WTC11 (cell line): ENCODE data around the gene NHS. TPM values are rescaled to one million over a fixed set of nuclear protein-coding genes. Genes with fewer than 3 reads are reported as not detected.

Experiments
- ATAC-seq: fragments of 200-7000 bp; cut with Tn5 transposase; 2 replicates; pipeline ENCODE4 v1.10.0; 2021; ENCODE audit warnings: mild to moderate bottlenecking, moderate library complexity
- CTCF ChIA-PET: fragments of 300-600 bp; sonication (Branson Sonifier 250); formaldehyde crosslinking; loops from one replicate; lab custom pipeline; 2021; ENCODE audit warnings: antibody characterized with exemption; lab: Charles Lee
- POLR2A ChIA-PET: fragments of 350-600 bp; sonication (Branson Sonifier 250); formaldehyde crosslinking; loops from one replicate; lab custom pipeline; 2021; ENCODE audit warnings: antibody characterized with exemption; lab: Charles Lee
- DNase-seq: peaks from one replicate; pipeline ENCODE4 v3.0.0; 2021; ENCODE audit warnings: low spot score
- H3K27ac Mint-ChIP-seq: 2 replicates; pipeline ENCODE4 v1.8.0; 2021; ENCODE audit warnings: mixed read lengths
- H3K27me3 Mint-ChIP-seq: 2 replicates; pipeline ENCODE4 v1.8.0; 2021; ENCODE audit warnings: low read depth, mild to moderate bottlenecking, moderate library complexity, mixed read lengths
- H3K36me3 Mint-ChIP-seq: 2 replicates; pipeline ENCODE4 v1.8.0; 2021; ENCODE audit warnings: mixed read lengths
- H3K4me1 Mint-ChIP-seq: 2 replicates; pipeline ENCODE4 v1.8.0; 2022; ENCODE audit warnings: mixed read lengths
- H3K4me3 Mint-ChIP-seq: 2 replicates; pipeline ENCODE4 v1.8.0; 2021; ENCODE audit warnings: mild to moderate bottlenecking, moderate library complexity, mixed read lengths
- H3K9me3 Mint-ChIP-seq: 2 replicates; pipeline ENCODE4 v1.8.0; 2021; ENCODE audit warnings: mixed read lengths
- CBFB ChIP-seq: sonication (generic); formaldehyde crosslinking; IDR thresholded peaks from 2 replicates; pipeline ENCODE4 v1.8.1; 2022; ENCODE audit warnings: mild to moderate bottlenecking, low read depth, missing genetic modification reagents
- CREM ChIP-seq: sonication (generic); formaldehyde crosslinking; IDR thresholded peaks from 2 replicates; pipeline ENCODE4 v1.8.1; 2022; ENCODE audit warnings: mild to moderate bottlenecking, missing genetic modification reagents, moderate library complexity
- ELF4 ChIP-seq: sonication (generic); formaldehyde crosslinking; IDR thresholded peaks from 2 replicates; pipeline ENCODE4 v1.8.1; 2022; ENCODE audit warnings: low read depth, mild to moderate bottlenecking, moderate library complexity, missing genetic modification reagents
- NFATC4 ChIP-seq: fragments of 250-450 bp; sonication (Bioruptor Pico); IDR thresholded peaks from 2 replicates; pipeline ENCODE4 v1.9.0; 2021; ENCODE audit warnings: mild to moderate bottlenecking
- NR2C2 ChIP-seq: sonication (generic); formaldehyde crosslinking; IDR thresholded peaks from 2 replicates; pipeline ENCODE4 v1.8.0; 2022; ENCODE audit warnings: mild to moderate bottlenecking, missing genetic modification reagents
- SOX15 ChIP-seq: fragments of 250-450 bp; sonication (Bioruptor Pico); IDR thresholded peaks from 2 replicates; pipeline ENCODE4 v1.9.0; 2021; ENCODE audit warnings: mild to moderate bottlenecking
- TCF7 ChIP-seq: sonication (generic); formaldehyde crosslinking; IDR thresholded peaks from 2 replicates; pipeline ENCODE4 v1.8.0; 2022; ENCODE audit warnings: mild to moderate bottlenecking, low read depth, missing genetic modification reagents, moderate library complexity
- TEAD4 ChIP-seq: sonication (generic); formaldehyde crosslinking; IDR thresholded peaks from 2 replicates; pipeline ENCODE4 v1.8.0; 2022; ENCODE audit warnings: mild to moderate bottlenecking, missing genetic modification reagents
- ZNF263 ChIP-seq: sonication (generic); formaldehyde crosslinking; IDR thresholded peaks from 2 replicates; pipeline ENCODE4 v1.8.1; 2022; ENCODE audit warnings: low read depth, mild to moderate bottlenecking, moderate library complexity, missing genetic modification reagents
- ZNF396 ChIP-seq: fragments of 250-450 bp; sonication (Bioruptor Pico); IDR thresholded peaks from 2 replicates; pipeline ENCODE4 v1.8.0; 2021; ENCODE audit warnings: mild to moderate bottlenecking, moderate library complexity, borderline replicate concordance
- ZNF416 ChIP-seq: fragments of 250-450 bp; sonication (Bioruptor Pico); IDR thresholded peaks from 2 replicates; pipeline ENCODE4 v1.9.0; 2021; ENCODE audit warnings: mild to moderate bottlenecking, inconsistent platforms
- ZNF671 ChIP-seq: fragments of 250-450 bp; sonication (Bioruptor Pico); IDR thresholded peaks from 2 replicates; pipeline ENCODE4 v1.8.0; 2021; ENCODE audit warnings: mild to moderate bottlenecking
- total RNA-seq: library from RNA; stranded (reverse); gene quantifications from 3 replicates; pipeline ENCODE4 v1.2.3, GENCODE V29; 2021
- TF ChIP-seq, protein P1 (sequence below): sonication (generic); formaldehyde crosslinking; IDR thresholded peaks from 2 replicates; pipeline ENCODE4 v1.8.1; 2022; ENCODE audit warnings: low read depth, mild to moderate bottlenecking, moderate library complexity, missing genetic modification reagents, borderline replicate concordance
- TF ChIP-seq, protein P2 (sequence below): sonication (generic); formaldehyde crosslinking; IDR thresholded peaks from 2 replicates; pipeline ENCODE4 v1.8.0; 2022; ENCODE audit warnings: mild to moderate bottlenecking, missing genetic modification reagents
- TF ChIP-seq, protein P3 (sequence below): sonication (generic); formaldehyde crosslinking; IDR thresholded peaks from 2 replicates; pipeline ENCODE4 v1.8.1; 2023; ENCODE audit warnings: mild to moderate bottlenecking, missing genetic modification reagents, borderline replicate concordance
- TF ChIP-seq, protein P4 (sequence below): sonication (generic); formaldehyde crosslinking; IDR thresholded peaks from 2 replicates; pipeline ENCODE4 v1.8.1; 2023; ENCODE audit warnings: mild to moderate bottlenecking, moderate library complexity, missing genetic modification reagents
- TF ChIP-seq, protein P5 (sequence below): sonication (generic); formaldehyde crosslinking; IDR thresholded peaks from 2 replicates; pipeline ENCODE4 v1.8.0; 2022; ENCODE audit warnings: mild to moderate bottlenecking, missing genetic modification reagents
- TF ChIP-seq, protein P6 (sequence below): sonication (generic); formaldehyde crosslinking; IDR thresholded peaks from 2 replicates; pipeline ENCODE4 v1.8.0; 2022; ENCODE audit warnings: mild to moderate bottlenecking, missing genetic modification reagents
- TF ChIP-seq, protein P7 (sequence below): fragments of 250-450 bp; sonication (Bioruptor Pico); IDR thresholded peaks from 2 replicates; pipeline ENCODE4 v1.9.0; 2021; ENCODE audit warnings: mild to moderate bottlenecking
- TF ChIP-seq, protein P8 (sequence below): sonication (generic); formaldehyde crosslinking; IDR thresholded peaks from 2 replicates; pipeline ENCODE4 v1.8.1; 2022; ENCODE audit warnings: mild to moderate bottlenecking, missing genetic modification reagents, moderate library complexity, borderline replicate concordance
- TF ChIP-seq, protein P9 (sequence below): fragments of 250-450 bp; sonication (Bioruptor Pico); IDR thresholded peaks from 2 replicates; pipeline ENCODE4 v1.8.0; 2021; ENCODE audit warnings: mild to moderate bottlenecking
- TF ChIP-seq, protein P10 (sequence below): sonication (generic); formaldehyde crosslinking; IDR thresholded peaks from 2 replicates; pipeline ENCODE4 v1.8.1; 2022; ENCODE audit warnings: missing genetic modification reagents, borderline replicate concordance

NHS gene
- total RNA-seq, 1 experiment from 2014 or later: 5.8 TPM

DNA sequence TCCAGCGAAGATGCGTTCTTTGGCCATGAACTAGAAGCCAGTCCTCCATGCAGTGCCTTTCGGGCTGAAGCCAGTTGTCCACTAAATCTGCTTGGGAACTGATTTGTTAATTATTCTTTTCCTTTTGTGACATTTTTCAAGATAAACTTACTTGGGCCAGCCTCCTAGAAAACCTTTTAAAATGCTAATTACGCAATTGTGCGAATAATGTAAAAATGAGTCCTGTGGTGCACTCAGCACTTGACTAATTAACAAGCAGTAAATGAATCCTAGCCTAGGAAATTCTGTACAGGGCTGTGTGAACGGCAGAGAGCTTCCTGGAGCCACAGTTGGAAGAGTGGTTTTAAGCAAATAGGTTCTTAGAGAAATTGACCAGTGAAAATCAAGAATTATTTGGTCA is 212.4 kb downstream of the NHS start (continued):
- TF ChIP-seq, protein P1, sequence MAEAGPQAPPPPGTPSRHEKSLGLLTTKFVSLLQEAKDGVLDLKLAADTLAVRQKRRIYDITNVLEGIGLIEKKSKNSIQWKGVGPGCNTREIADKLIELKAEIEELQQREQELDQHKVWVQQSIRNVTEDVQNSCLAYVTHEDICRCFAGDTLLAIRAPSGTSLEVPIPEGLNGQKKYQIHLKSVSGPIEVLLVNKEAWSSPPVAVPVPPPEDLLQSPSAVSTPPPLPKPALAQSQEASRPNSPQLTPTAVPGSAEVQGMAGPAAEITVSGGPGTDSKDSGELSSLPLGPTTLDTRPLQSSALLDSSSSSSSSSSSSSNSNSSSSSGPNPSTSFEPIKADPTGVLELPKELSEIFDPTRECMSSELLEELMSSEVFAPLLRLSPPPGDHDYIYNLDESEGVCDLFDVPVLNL (CRISPR knock-in tag): no peak
- TF ChIP-seq, protein P2, sequence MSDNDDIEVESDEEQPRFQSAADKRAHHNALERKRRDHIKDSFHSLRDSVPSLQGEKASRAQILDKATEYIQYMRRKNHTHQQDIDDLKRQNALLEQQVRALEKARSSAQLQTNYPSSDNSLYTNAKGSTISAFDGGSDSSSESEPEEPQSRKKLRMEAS (CRISPR knock-in tag): no peak
- no peak for TF ChIP-seq CBFB (CRISPR knock-in tag)
- no peak for TF ChIP-seq SOX15
- TF ChIP-seq, protein P3, sequence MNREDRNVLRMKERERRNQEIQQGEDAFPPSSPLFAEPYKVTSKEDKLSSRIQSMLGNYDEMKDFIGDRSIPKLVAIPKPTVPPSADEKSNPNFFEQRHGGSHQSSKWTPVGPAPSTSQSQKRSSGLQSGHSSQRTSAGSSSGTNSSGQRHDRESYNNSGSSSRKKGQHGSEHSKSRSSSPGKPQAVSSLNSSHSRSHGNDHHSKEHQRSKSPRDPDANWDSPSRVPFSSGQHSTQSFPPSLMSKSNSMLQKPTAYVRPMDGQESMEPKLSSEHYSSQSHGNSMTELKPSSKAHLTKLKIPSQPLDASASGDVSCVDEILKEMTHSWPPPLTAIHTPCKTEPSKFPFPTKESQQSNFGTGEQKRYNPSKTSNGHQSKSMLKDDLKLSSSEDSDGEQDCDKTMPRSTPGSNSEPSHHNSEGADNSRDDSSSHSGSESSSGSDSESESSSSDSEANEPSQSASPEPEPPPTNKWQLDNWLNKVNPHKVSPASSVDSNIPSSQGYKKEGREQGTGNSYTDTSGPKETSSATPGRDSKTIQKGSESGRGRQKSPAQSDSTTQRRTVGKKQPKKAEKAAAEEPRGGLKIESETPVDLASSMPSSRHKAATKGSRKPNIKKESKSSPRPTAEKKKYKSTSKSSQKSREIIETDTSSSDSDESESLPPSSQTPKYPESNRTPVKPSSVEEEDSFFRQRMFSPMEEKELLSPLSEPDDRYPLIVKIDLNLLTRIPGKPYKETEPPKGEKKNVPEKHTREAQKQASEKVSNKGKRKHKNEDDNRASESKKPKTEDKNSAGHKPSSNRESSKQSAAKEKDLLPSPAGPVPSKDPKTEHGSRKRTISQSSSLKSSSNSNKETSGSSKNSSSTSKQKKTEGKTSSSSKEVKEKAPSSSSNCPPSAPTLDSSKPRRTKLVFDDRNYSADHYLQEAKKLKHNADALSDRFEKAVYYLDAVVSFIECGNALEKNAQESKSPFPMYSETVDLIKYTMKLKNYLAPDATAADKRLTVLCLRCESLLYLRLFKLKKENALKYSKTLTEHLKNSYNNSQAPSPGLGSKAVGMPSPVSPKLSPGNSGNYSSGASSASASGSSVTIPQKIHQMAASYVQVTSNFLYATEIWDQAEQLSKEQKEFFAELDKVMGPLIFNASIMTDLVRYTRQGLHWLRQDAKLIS (CRISPR knock-in tag): no peak
- no peak for TF ChIP-seq ZNF396
- TF ChIP-seq TEAD4 (CRISPR knock-in tag): no peak
- no peak for TF ChIP-seq TCF7
- TF ChIP-seq NFATC4 (CRISPR knock-in tag): no peak

DNA sequence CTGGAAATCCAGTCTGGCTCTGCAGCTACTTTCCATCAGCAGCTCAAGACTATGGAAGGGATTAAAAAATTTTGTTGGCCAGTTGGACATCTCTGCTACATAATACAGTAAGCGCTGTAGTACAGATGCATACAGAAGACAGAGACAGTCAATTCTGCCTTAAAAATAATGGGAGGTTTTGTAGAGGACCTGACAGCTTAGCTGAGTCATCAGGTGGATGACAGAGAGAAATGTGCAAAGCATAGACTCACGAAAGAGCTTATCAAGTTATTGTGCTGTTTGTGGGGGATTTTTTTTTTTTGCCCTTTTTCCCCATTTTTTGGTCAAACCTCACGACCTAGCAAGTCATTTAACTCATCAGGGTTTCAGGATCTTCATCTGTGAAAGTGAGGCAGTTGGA is 213.3 kb downstream of the NHS start:
- Mint-ChIP-seq H3K4me3 (no peak overlapping the region), H3K9me3 (no peaks in the 10 kb centered on the region), H3K27me3 (no peaks in the 10 kb centered on the region), H3K36me3 (no peaks in the 10 kb centered on the region), H3K4me1 (peaks cover 23% of the 10 kb centered on the region), H3K27ac (no peak overlapping the region)
- POLR2A ChIA-PET: no interaction called here
- CTCF ChIA-PET: no interaction called here
- no peak for DNase-seq
- no peak for ATAC-seq
- TF ChIP-seq, protein P4, sequence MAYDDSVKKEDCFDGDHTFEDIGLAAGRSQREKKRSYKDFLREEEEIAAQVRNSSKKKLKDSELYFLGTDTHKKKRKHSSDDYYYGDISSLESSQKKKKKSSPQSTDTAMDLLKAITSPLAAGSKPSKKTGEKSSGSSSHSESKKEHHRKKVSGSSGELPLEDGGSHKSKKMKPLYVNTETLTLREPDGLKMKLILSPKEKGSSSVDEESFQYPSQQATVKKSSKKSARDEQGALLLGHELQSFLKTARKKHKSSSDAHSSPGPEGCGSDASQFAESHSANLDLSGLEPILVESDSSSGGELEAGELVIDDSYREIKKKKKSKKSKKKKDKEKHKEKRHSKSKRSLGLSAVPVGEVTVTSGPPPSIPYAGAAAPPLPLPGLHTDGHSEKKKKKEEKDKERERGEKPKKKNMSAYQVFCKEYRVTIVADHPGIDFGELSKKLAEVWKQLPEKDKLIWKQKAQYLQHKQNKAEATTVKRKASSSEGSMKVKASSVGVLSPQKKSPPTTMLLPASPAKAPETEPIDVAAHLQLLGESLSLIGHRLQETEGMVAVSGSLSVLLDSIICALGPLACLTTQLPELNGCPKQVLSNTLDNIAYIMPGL: no peak
- TF ChIP-seq, protein P2 (CRISPR knock-in tag): no peak
- TF ChIP-seq, protein P5, sequence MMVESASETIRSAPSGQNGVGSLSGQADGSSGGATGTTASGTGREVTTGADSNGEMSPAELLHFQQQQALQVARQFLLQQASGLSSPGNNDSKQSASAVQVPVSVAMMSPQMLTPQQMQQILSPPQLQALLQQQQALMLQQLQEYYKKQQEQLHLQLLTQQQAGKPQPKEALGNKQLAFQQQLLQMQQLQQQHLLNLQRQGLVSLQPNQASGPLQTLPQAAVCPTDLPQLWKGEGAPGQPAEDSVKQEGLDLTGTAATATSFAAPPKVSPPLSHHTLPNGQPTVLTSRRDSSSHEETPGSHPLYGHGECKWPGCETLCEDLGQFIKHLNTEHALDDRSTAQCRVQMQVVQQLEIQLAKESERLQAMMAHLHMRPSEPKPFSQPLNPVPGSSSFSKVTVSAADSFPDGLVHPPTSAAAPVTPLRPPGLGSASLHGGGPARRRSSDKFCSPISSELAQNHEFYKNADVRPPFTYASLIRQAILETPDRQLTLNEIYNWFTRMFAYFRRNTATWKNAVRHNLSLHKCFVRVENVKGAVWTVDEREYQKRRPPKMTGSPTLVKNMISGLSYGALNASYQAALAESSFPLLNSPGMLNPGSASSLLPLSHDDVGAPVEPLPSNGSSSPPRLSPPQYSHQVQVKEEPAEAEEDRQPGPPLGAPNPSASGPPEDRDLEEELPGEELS (CRISPR knock-in tag): no peak
- TF ChIP-seq CBFB (CRISPR knock-in tag): no peak
- TF ChIP-seq, protein P6, sequence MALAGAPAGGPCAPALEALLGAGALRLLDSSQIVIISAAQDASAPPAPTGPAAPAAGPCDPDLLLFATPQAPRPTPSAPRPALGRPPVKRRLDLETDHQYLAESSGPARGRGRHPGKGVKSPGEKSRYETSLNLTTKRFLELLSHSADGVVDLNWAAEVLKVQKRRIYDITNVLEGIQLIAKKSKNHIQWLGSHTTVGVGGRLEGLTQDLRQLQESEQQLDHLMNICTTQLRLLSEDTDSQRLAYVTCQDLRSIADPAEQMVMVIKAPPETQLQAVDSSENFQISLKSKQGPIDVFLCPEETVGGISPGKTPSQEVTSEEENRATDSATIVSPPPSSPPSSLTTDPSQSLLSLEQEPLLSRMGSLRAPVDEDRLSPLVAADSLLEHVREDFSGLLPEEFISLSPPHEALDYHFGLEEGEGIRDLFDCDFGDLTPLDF (CRISPR knock-in tag): no peak
- TF ChIP-seq, protein P7, sequence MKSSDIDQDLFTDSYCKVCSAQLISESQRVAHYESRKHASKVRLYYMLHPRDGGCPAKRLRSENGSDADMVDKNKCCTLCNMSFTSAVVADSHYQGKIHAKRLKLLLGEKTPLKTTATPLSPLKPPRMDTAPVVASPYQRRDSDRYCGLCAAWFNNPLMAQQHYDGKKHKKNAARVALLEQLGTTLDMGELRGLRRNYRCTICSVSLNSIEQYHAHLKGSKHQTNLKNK (CRISPR knock-in tag): no peak
- TF ChIP-seq, protein P8, sequence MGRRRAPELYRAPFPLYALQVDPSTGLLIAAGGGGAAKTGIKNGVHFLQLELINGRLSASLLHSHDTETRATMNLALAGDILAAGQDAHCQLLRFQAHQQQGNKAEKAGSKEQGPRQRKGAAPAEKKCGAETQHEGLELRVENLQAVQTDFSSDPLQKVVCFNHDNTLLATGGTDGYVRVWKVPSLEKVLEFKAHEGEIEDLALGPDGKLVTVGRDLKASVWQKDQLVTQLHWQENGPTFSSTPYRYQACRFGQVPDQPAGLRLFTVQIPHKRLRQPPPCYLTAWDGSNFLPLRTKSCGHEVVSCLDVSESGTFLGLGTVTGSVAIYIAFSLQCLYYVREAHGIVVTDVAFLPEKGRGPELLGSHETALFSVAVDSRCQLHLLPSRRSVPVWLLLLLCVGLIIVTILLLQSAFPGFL: no peak
- TF ChIP-seq, protein P9, sequence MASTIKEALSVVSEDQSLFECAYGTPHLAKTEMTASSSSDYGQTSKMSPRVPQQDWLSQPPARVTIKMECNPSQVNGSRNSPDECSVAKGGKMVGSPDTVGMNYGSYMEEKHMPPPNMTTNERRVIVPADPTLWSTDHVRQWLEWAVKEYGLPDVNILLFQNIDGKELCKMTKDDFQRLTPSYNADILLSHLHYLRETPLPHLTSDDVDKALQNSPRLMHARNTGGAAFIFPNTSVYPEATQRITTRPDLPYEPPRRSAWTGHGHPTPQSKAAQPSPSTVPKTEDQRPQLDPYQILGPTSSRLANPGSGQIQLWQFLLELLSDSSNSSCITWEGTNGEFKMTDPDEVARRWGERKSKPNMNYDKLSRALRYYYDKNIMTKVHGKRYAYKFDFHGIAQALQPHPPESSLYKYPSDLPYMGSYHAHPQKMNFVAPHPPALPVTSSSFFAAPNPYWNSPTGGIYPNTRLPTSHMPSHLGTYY: no peak
- TF ChIP-seq CREM (CRISPR knock-in tag): no peak
- TF ChIP-seq ZNF416 (CRISPR knock-in tag): no peak
- TF ChIP-seq, protein P10, sequence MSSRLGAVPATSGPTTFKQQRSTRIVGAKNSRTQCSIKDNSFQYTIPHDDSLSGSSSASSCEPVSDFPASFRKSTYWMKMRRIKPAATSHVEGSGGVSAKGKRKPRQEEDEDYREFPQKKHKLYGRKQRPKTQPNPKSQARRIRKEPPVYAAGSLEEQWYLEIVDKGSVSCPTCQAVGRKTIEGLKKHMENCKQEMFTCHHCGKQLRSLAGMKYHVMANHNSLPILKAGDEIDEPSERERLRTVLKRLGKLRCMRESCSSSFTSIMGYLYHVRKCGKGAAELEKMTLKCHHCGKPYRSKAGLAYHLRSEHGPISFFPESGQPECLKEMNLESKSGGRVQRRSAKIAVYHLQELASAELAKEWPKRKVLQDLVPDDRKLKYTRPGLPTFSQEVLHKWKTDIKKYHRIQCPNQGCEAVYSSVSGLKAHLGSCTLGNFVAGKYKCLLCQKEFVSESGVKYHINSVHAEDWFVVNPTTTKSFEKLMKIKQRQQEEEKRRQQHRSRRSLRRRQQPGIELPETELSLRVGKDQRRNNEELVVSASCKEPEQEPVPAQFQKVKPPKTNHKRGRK (CRISPR knock-in tag): no peak
- TF ChIP-seq ELF4 (CRISPR knock-in tag): no peak
- TF ChIP-seq ZNF263 (CRISPR knock-in tag): no peak
- TF ChIP-seq NR2C2: no peak
- TF ChIP-seq ZNF671 (CRISPR knock-in tag): no peak
